Tibial nerve (tissue), 3 donors: ENCODE data around the gene VSNL1.

Source experiments
- POLR2A ChIP-seq, 2 donors: fragments of 450-650 bp; IDR thresholded peaks; one replicate each; pipeline ENCODE4 v1.6.1; 2017; ENCODE audit warnings: antibody characterized with exemption in 2 of 2, mild to moderate bottlenecking in 2 of 2, moderate library complexity in 2 of 2
- TF ChIP-seq, protein P1 (sequence below), 5 experiments: fragments of 200-600 bp in 3 of 5; fragments of 450-650 bp in 2 of 5; sonication (generic) in 3 of 5; IDR thresholded peaks; one replicate each; pipeline ENCODE4 v1.5.1; 2016 to 2019; ENCODE audit warnings: antibody characterized with exemption in 5 of 5, mild to moderate bottlenecking in 3 of 5, moderate library complexity in 2 of 5

DNA sequence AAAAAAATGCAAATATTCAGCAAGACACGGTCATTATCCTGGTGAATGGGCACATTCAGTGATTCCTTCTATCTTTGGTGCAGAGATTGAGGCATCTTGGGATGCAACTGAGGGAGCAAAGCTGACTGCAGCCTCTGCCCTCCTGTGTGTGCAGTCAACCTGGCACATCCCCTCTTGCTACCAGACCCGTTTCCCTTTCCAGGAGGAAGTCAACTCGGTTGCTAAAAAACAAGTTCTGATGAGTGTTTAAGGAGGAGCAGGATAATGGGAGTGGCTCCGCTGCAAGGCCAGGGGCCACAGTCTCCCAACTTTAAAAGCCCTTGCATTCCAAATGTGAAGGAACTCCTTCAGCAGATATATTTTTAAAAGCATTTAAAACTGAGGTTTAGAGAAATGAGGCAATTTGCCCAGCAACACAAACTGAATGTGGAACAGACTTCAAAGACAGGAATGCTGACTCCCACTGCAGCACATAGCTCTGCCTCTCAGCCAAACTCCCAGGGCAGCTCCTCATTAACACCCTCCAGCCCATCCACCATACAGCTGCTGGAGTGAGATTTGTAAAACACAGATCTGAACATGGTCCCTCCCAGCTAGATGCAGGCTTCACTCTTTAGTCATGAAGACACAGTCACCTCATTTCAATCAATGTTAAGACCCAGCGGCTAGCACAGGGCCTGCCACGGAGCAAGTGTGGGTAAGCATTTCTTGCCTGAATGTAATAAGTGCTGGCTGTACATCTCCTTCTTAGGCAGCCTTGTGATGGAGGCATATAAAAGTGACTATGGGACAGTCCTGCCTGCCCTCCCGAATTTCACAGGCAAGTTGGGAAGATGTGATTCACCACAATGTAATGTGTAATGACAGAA, 54.3 kb downstream of the VSNL1 start:
- TF ChIP-seq, protein P1, sequence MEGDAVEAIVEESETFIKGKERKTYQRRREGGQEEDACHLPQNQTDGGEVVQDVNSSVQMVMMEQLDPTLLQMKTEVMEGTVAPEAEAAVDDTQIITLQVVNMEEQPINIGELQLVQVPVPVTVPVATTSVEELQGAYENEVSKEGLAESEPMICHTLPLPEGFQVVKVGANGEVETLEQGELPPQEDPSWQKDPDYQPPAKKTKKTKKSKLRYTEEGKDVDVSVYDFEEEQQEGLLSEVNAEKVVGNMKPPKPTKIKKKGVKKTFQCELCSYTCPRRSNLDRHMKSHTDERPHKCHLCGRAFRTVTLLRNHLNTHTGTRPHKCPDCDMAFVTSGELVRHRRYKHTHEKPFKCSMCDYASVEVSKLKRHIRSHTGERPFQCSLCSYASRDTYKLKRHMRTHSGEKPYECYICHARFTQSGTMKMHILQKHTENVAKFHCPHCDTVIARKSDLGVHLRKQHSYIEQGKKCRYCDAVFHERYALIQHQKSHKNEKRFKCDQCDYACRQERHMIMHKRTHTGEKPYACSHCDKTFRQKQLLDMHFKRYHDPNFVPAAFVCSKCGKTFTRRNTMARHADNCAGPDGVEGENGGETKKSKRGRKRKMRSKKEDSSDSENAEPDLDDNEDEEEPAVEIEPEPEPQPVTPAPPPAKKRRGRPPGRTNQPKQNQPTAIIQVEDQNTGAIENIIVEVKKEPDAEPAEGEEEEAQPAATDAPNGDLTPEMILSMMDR (IDR thresholded peaks at IDR 0.05): no peak
- TF ChIP-seq POLR2A (IDR thresholded peaks at IDR 0.05): no peak
